Smooth muscle cell (in vitro differentiated cells): ENCODE data around the gene COX15. TPM values are rescaled to one million over a fixed set of nuclear protein-coding genes. Genes with fewer than 3 reads are reported as not detected.

Experiments
- DNase-seq: peaks from one replicate; lab custom pipeline; 2025; ENCODE audit not compliant: unreplicated experiment; lab: John Stamatoyannopoulos, UW
- H2AFZ ChIP-seq: fragments of 200-600 bp; sonication (generic); 2 replicates; pipeline ENCODE4 v1.6.0; 2016; ENCODE audit warnings: antibody characterized with exemption, low read depth, mild to moderate bottlenecking
- H3F3A ChIP-seq: fragments of 200-600 bp; sonication (generic); 2 replicates; pipeline ENCODE4 v1.6.0; 2017; ENCODE audit warnings: antibody characterized with exemption, low read depth
- H3K27ac ChIP-seq: fragments of 200-600 bp; sonication (generic); 2 replicates; pipeline ENCODE4 v1.5.1; 2016; ENCODE audit warnings: low read depth, mild to moderate bottlenecking
- H3K27me3 ChIP-seq: fragments of 200-600 bp; sonication (generic); 2 replicates; pipeline ENCODE4 v1.6.1; 2016; ENCODE audit warnings: low read depth, mild to moderate bottlenecking
- H3K36me3 ChIP-seq: fragments of 200-600 bp; sonication (generic); 2 replicates; pipeline ENCODE4 v1.5.1; 2016; ENCODE audit warnings: low read depth
- H3K4me1 ChIP-seq: fragments of 200-600 bp; sonication (generic); 2 replicates; pipeline ENCODE4 v1.5.1; 2016; ENCODE audit warnings: low read depth
- H3K4me2 ChIP-seq: fragments of 200-600 bp; sonication (generic); 2 replicates; pipeline ENCODE4 v1.6.0; 2016; ENCODE audit warnings: mild to moderate bottlenecking
- H3K4me3 ChIP-seq: fragments of 200-600 bp; sonication (generic); 2 replicates; pipeline ENCODE4 v1.5.1; 2016; ENCODE audit warnings: mild to moderate bottlenecking
- H3K79me2 ChIP-seq: fragments of 200-600 bp; sonication (generic); 2 replicates; pipeline ENCODE4 v1.6.0; 2016; ENCODE audit warnings: low read depth, mild to moderate bottlenecking
- H3K9ac ChIP-seq: fragments of 200-600 bp; sonication (generic); 2 replicates; pipeline ENCODE4 v1.6.0; 2016; ENCODE audit warnings: low read depth
- H3K9me3 ChIP-seq: fragments of 200-600 bp; sonication (generic); replicated peaks from 2 replicates; pipeline ENCODE4 v1.5.1; 2016; ENCODE audit warnings: low read depth
- H4K20me1 ChIP-seq: fragments of 200-600 bp; sonication (generic); 2 replicates; pipeline ENCODE4 v1.6.0; 2016; ENCODE audit warnings: low read depth
- WGBS: methylation state at CpG from one replicate; pipeline ENCODE4 v1.1.7; 2016; ENCODE audit warnings: low lambda C conversion rate; 5-methylcytosine and 5-hydroxymethylcytosine counted together
- polyA plus RNA-seq: library from polyadenylated mRNA; unstranded; fragments of >200 nt; fragmentation: Nextera tagmentation; extraction: Ambion mirVana; gene quantifications from 2 replicates; pipeline ENCODE4 v1.2.1, GENCODE V29; 2016
- total RNA-seq: library from RNA; depleted of rRNA; stranded (reverse); fragments of >200 nt; gene quantifications from 2 replicates; pipeline ENCODE4 v1.2.3, GENCODE V29; 2014
- TF ChIP-seq, protein P1 (sequence below): fragments of 200-600 bp; sonication (generic); IDR thresholded peaks from 2 replicates; pipeline ENCODE4 v1.5.1; 2017; ENCODE audit warnings: borderline replicate concordance, mild to moderate bottlenecking, antibody characterized with exemption; ENCODE audit not compliant: insufficient read depth, poor library complexity, severe bottlenecking

Gene COX15
- total and polyA plus RNA-seq, 2 experiments from 2014 or later, result 16.9 to 21.3 TPM

DNA sequence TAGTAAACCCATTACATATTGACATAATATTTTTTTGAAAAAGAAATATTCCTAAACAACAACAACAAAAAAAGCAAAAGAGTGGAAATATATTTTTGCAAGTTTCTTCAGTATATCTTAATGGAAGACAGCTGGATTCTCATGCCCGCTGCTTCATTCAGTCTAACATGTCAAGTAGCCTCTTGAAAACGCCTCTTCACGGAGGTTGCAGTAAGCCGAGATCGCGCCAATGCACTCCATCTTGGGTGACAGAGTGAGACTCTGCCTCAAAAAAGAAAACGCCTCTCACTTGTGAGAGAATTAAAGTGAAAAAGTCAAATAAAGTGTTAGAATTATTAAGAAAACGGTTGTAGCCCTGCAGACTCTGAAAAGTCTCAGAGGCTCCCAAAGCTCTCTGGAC is 1.4 kb upstream of the COX15 start:
- H3K36me3 ChIP-seq, result no peaks in the 10 kb centered on the region
- H4K20me1 ChIP-seq, result no peaks in the 10 kb centered on the region
- H2AFZ ChIP-seq, result no peak overlapping the region
- no peaks in the 10 kb centered on the region for H3K27me3 ChIP-seq
- peak overlapping the region; percentile 95 for H3K4me2 ChIP-seq
- no peaks in the 10 kb centered on the region for H3K9me3 ChIP-seq
- TF ChIP-seq, protein P1, sequence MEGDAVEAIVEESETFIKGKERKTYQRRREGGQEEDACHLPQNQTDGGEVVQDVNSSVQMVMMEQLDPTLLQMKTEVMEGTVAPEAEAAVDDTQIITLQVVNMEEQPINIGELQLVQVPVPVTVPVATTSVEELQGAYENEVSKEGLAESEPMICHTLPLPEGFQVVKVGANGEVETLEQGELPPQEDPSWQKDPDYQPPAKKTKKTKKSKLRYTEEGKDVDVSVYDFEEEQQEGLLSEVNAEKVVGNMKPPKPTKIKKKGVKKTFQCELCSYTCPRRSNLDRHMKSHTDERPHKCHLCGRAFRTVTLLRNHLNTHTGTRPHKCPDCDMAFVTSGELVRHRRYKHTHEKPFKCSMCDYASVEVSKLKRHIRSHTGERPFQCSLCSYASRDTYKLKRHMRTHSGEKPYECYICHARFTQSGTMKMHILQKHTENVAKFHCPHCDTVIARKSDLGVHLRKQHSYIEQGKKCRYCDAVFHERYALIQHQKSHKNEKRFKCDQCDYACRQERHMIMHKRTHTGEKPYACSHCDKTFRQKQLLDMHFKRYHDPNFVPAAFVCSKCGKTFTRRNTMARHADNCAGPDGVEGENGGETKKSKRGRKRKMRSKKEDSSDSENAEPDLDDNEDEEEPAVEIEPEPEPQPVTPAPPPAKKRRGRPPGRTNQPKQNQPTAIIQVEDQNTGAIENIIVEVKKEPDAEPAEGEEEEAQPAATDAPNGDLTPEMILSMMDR, result no peak
- no peaks in the 10 kb centered on the region for H3F3A ChIP-seq
- H3K4me1 ChIP-seq, result peaks cover 13% of the 10 kb centered on the region
- H3K9ac ChIP-seq, result no peak overlapping the region
- peak overlapping the region; percentile 75 for H3K4me3 ChIP-seq
- 95% methylated on average over 8 of the region's 8 CpGs for WGBS
- H3K79me2 ChIP-seq, result peaks cover 13% of the 10 kb centered on the region
- DNase-seq, result no peak
- H3K27ac ChIP-seq, result no peak overlapping the region

DNA sequence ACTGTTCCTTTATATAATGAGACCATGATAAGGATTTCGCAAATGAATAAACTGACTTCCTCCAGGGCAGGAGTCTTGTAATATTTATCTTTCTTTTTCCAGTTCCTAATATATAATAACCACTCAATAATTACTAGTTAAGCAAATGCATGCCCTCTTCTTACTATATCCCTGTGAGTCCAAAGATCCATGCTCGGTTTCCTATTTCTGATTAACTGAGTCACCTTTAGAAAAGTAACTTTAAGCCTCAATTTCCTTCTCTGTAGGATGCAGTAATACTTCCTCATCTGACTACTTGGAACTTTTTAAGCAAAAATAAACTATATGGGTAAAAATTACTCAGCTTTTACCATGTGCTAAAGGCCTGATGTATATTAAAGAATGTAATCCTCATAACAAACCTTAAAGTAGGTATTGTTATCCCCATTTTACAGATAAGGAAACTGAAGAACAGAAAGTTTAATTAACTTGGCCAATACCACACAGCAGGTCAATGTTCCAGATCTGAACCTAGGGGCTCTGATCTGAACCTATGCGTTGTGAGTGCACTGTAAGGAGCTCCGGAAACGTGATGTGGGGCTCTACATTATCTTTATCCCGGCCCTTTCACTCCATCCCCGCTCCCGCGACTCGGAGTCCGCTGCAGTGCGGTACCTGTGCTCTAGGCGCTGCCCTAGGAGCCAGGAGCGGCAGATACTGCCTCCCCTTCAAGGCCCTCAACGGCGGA is 458 bp downstream of the COX15 start:
- Histone ChIP-seq H3K9me3 (no peaks in the 10 kb centered on the region), H3K27ac (peak overlapping the region; percentile 50), H3K4me3 (peak overlapping the region; percentile 75), H2AFZ (peak overlapping the region; percentile 34), H3K36me3 (peaks cover 15% of the 10 kb centered on the region), H3K4me2 (peak overlapping the region; percentile 95), H4K20me1 (no peaks in the 10 kb centered on the region), H3K27me3 (no peaks in the 10 kb centered on the region), H3F3A (no peaks in the 10 kb centered on the region), H3K9ac (peak overlapping the region; percentile 76), H3K4me1 (peaks cover 13% of the 10 kb centered on the region), H3K79me2 (peaks cover 13% of the 10 kb centered on the region)
- TF ChIP-seq, protein P1, result no peak
- 9% methylated on average over 16 of the region's 16 CpGs for WGBS
- DNase-seq, result no peak

DNA sequence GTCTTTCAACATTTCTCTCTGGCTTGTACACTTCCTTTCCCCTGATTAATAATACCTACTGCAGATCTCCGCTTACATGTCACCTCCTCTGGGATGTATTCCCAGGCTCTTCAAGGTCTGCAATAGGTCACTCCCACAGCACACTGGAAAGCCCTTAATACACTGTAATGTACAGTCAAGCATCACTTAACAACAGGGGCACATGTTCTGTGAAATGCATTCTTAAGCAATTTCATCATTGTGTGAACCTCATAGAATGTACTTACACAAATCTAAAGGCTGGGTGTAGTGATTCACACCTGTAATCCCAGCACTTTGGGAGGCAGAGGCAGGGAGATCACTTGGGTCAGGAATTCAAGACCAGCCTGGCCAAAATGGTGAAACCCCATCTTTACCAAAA is 1.9 kb downstream of the COX15 start:
- Histone ChIP-seq H3K36me3 (peaks cover 24% of the 10 kb centered on the region), H3K9ac (no peak overlapping the region), H3K4me1 (peaks cover 13% of the 10 kb centered on the region), H3K4me2 (no peak overlapping the region), H3K79me2 (peaks cover 13% of the 10 kb centered on the region), H2AFZ (no peak overlapping the region), H3K9me3 (no peaks in the 10 kb centered on the region), H3F3A (no peaks in the 10 kb centered on the region), H3K4me3 (no peak overlapping the region), H3K27me3 (no peaks in the 10 kb centered on the region), H3K27ac (peak overlapping the region; percentile 24), H4K20me1 (no peaks in the 10 kb centered on the region)
- TF ChIP-seq, protein P1, result no peak
- no peak for DNase-seq
- WGBS, result 100% methylated on average over 1 of the region's 1 CpG

DNA sequence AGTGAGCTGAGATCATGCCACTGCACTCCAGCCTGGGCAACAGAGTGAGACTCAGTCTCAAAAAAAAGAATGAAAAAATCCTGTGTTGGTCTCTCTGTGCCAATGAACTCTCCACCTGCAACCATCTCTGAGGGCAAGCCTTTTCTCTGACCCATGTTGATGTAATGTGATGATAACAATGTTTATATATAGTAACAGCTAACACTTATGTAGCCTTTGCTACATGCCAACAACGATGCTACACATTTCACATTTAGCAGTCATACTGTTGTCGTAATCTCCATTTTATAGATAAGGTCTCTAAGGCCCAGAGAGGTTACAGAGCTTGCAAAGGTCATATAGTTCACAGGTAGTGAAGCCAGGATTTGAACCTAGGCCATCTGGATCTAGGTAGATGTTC is 11.5 kb downstream of the COX15 start:
- Histone ChIP-seq H3K9ac (no peak overlapping the region), H3K36me3 (peaks cover 17% of the 10 kb centered on the region)
- 77% methylated on average over 2 of the region's 2 CpGs for WGBS

More for the DNA sequence above, 11.5 kb downstream of the COX15 start:
- Histone ChIP-seq H4K20me1 (no peaks in the 10 kb centered on the region), H3K9me3 (no peaks in the 10 kb centered on the region), H3F3A (no peaks in the 10 kb centered on the region), H3K79me2 (no peaks in the 10 kb centered on the region), H3K4me1 (no peaks in the 10 kb centered on the region), H3K4me2 (no peak overlapping the region), H3K27ac (no peak overlapping the region), H3K27me3 (no peaks in the 10 kb centered on the region), H3K4me3 (no peak overlapping the region), H2AFZ (no peak overlapping the region)
- TF ChIP-seq, protein P1, result no peak
- DNase-seq, result no peak
